A549 (cell line): Measurements from ENCODE around the gene PNPLA7. TPM values are rescaled to one million over a fixed set of nuclear protein-coding genes. Genes with fewer than 3 reads are reported as not detected.

ENCODE experiments used
- ATAC-seq, 2 experiments: fragments of 200-7000 bp in 1 of 2; fragments of >200 bp in 1 of 2; cut with Nextera tagmentation in 1 of 2; cut with Tn5 transposase in 1 of 2; 3 replicates each; pipeline versions ENCODE4 v1.8.0 to v1.9.1; 2018 to 2020; ENCODE audit warnings: mild to moderate bottlenecking in 1 of 2, moderate library complexity in 1 of 2
- CTCF ChIA-PET: fragments of 300-600 bp; sonication (Branson Sonifier 250); formaldehyde crosslinking; extraction: SDS; loops from one replicate; lab custom pipeline; 2021; ENCODE audit warnings: antibody characterized with exemption, inconsistent platforms; lab: Yijun Ruan, JAX
- POLR2A ChIA-PET: fragments of 350-600 bp; formaldehyde crosslinking; extraction: SDS; loops from one replicate; lab custom pipeline; 2021; ENCODE audit warnings: antibody characterized with exemption, inconsistent platforms; lab: Yijun Ruan, JAX
- DNase-seq, 2 experiments: peaks; one replicate each; pipeline versions ENCODE4 v3.0.0 to v3.0.0-alpha.2; 2011 to 2016; ENCODE audit warnings: low read depth in 1 of 2, low spot score in 1 of 2
- FAIRE-seq: peaks from 2 replicates; lab custom pipeline; 2011; peaks lifted over from hg19 to GRCh38; lab: Jason Lieb, UNC
- H3K27ac ChIP-seq, 2 experiments: fragments of >200 bp; sonication (Bioruptor Twin); formaldehyde crosslinking; 3 replicates each; pipeline ENCODE4 v1.5.1; 2016 to 2017
- H3K4me1 ChIP-seq: fragments of >200 bp; sonication (Bioruptor Twin); formaldehyde crosslinking; 3 replicates; pipeline ENCODE4 v1.6.1; 2016
- H3K4me2 ChIP-seq: fragments of >200 bp; sonication (Bioruptor Twin); formaldehyde crosslinking; 3 replicates; pipeline ENCODE4 v1.6.1; 2016
- H3K4me3 ChIP-seq: fragments of >200 bp; sonication (Bioruptor Twin); formaldehyde crosslinking; 3 replicates; pipeline ENCODE4 v1.5.1; 2016
- H3K9me3 ChIP-seq: fragments of >200 bp; sonication (Bioruptor Twin); formaldehyde crosslinking; 3 replicates; pipeline ENCODE4 v1.6.1; 2016
- ATOH8 ChIP-seq: fragments of 250-450 bp; sonication (Bioruptor Pico); IDR thresholded peaks from 2 replicates; pipeline ENCODE4 v1.5.0; 2020; ENCODE audit warnings: low read depth, mild to moderate bottlenecking, moderate library complexity
- CEBPB ChIP-seq, 2 experiments: fragments of >200 bp in 1 of 2; sonication (Bioruptor Twin) in 1 of 2; formaldehyde crosslinking in 1 of 2; IDR thresholded peaks; 2 replicates each; pipeline ENCODE4 v1.6.1; 2012 to 2016
- EHF ChIP-seq: fragments of 250-450 bp; sonication (Bioruptor Pico); IDR thresholded peaks from 2 replicates; pipeline ENCODE4 v1.5.0; 2020; ENCODE audit warnings: mild to moderate bottlenecking
- EHMT2 ChIP-seq: fragments of 200-600 bp; sonication (generic); IDR thresholded peaks from 2 replicates; pipeline ENCODE4 v1.6.1; 2016; ENCODE audit warnings: antibody characterized with exemption, low read depth, mild to moderate bottlenecking, moderate library complexity
- ESRRA ChIP-seq: fragments of 150-350 bp; IDR thresholded peaks from 2 replicates; pipeline ENCODE4 v1.6.1; 2014; ENCODE audit warnings: mild to moderate bottlenecking, low read length, borderline replicate concordance
- FOSB ChIP-seq: fragments of 250-450 bp; sonication (Bioruptor Pico); IDR thresholded peaks from 2 replicates; pipeline ENCODE4 v1.5.0; 2020; ENCODE audit warnings: mild to moderate bottlenecking, moderate library complexity
- HEYL ChIP-seq: fragments of 250-450 bp; sonication (Bioruptor Pico); IDR thresholded peaks from 2 replicates; pipeline ENCODE4 v1.8.0; 2021; ENCODE audit warnings: mild to moderate bottlenecking, moderate library complexity
- HOXA7 ChIP-seq: fragments of 250-450 bp; sonication (Bioruptor Pico); IDR thresholded peaks from 2 replicates; pipeline ENCODE4 v1.5.0; 2020; ENCODE audit warnings: mild to moderate bottlenecking, moderate library complexity
- JUNB ChIP-seq: fragments of >200 bp; sonication (Bioruptor Twin); formaldehyde crosslinking; IDR thresholded peaks from 2 replicates; pipeline ENCODE4 v1.6.1; 2016
- KDM1A ChIP-seq: fragments of 200-600 bp; sonication (generic); IDR thresholded peaks from 2 replicates; pipeline ENCODE4 v1.6.1; 2016; ENCODE audit warnings: low read depth, mild to moderate bottlenecking
- KDM5A ChIP-seq: fragments of 200-600 bp; sonication (generic); IDR thresholded peaks from 2 replicates; pipeline ENCODE4 v1.6.1; 2016; ENCODE audit warnings: antibody characterized with exemption, mild to moderate bottlenecking
- MAFK ChIP-seq: fragments of 450-650 bp; IDR thresholded peaks from 2 replicates; pipeline ENCODE4 v1.6.1; 2014; ENCODE audit not compliant: partially characterized antibody
- MAX ChIP-seq: IDR thresholded peaks from 2 replicates; pipeline ENCODE4 v1.6.1; 2012
- MAZ ChIP-seq: fragments of 150-350 bp; IDR thresholded peaks from 2 replicates; pipeline ENCODE4 v1.6.1; 2014; ENCODE audit warnings: antibody characterized with exemption, low read depth, low read length, borderline replicate concordance
- RAD21 ChIP-seq, 2 experiments: fragments of >200 bp in 1 of 2; sonication (Bioruptor Twin) in 1 of 2; formaldehyde crosslinking in 1 of 2; IDR thresholded peaks in 1 of 2; conservative IDR thresholded peaks in 1 of 2; 2 replicates in 1 of 2; 3 replicates in 1 of 2; pipeline ENCODE4 v1.6.1; 2012 to 2018; ENCODE audit warnings: inconsistent platforms in 1 of 2
- SREBF2 ChIP-seq: fragments of 450-650 bp; IDR thresholded peaks from 2 replicates; pipeline ENCODE4 v1.6.1; 2014; ENCODE audit warnings: mild to moderate bottlenecking, moderate library complexity
- ZFP36 ChIP-seq: fragments of 450-650 bp; IDR thresholded peaks from 2 replicates; pipeline ENCODE4 v1.6.1; 2014; ENCODE audit warnings: borderline replicate concordance; ENCODE audit not compliant: partially characterized antibody
- ZSCAN20 ChIP-seq: fragments of 250-450 bp; sonication (Bioruptor Pico); IDR thresholded peaks from 2 replicates; pipeline ENCODE4 v1.8.0; 2022; ENCODE audit warnings: mild to moderate bottlenecking, moderate library complexity
- WGBS: methylation state at CpG from one replicate; pipeline ENCODE4 v1.1.6; 2017; ENCODE audit errors: missing lambda C conversion rate; 5-methylcytosine and 5-hydroxymethylcytosine counted together
- polyA plus RNA-seq, 4 experiments: library from polyadenylated mRNA; depleted of rRNA in 3 of 4; stranded (reverse); fragments of >200 nt; fragmentation: RNase III in 1 of 4; extraction: RNeasy Plus Mini Kit Qiagen cat#74134 plus additional on column Dnase treatment in 1 of 4; gene quantifications; 2 replicates in 3 of 4; 3 replicates in 1 of 4; pipeline ENCODE4 v1.2.3, GENCODE V29; 2011 to 2017

The PNPLA7 gene
- polyA plus RNA-seq, 2 of the 4 experiments (the other 2 are of a cell fraction), result 0.31 to 1.1 TPM

- no peak for DNase-seq
- peaks cover 38% of the 10 kb centered on the region for H3K4me1 ChIP-seq
- no peak overlapping the region for H3K4me3 ChIP-seq
- no peak overlapping the region for H3K4me2 ChIP-seq
- H3K9me3 ChIP-seq, result no peaks in the 10 kb centered on the region
- no peak for FAIRE-seq
- TF ChIP-seq ZSCAN20 (CRISPR knock-in tag) (no peak), SREBF2 (no peak), KDM1A (no peak), MAFK (no peak), RAD21 (conservative IDR thresholded peaks at IDR 0.05 in 1 of 2, IDR thresholded peaks at IDR 0.05 in 1 of 2) (no peak), CEBPB (IDR thresholded peaks at IDR 0.05) (no peak), HOXA7 (CRISPR knock-in tag) (no peak), KDM5A (no peak), ESRRA (no peak), MAZ (no peak), JUNB (no peak), EHMT2 (no peak), ATOH8 (CRISPR knock-in tag) (no peak)
- WGBS, result 97% methylated on average over 6 of the region's 18 CpGs
- POLR2A ChIA-PET, result no interaction called here
- peak overlapping the region in 1 of 2 experiments; percentile 46; a peak in 2 of 6 replicates for H3K27ac ChIP-seq
- no peak for ATAC-seq
- CTCF ChIA-PET, result interaction anchor here (1.0 to 5.8 kb wide), 4 partner anchors 11 to 153 kb away, joined by 3 to 35 read pairs (median 9); partner anchors contain the start of genes EXD3, NOXA1 and NRARP
Observed at GRCh38 chr9:137455359-137455991, 94.7 kb downstream of the PNPLA7 start.

GRCh38 chr9:137454597-137455358 lies 95.4 kb downstream of the PNPLA7 start:
- POLR2A ChIA-PET, result no interaction called here
- CTCF ChIA-PET, result interaction anchor here (1.0 to 5.8 kb wide), 4 partner anchors 10 to 153 kb away, joined by 3 to 35 read pairs (median 9); partner anchors contain the start of genes EXD3, NOXA1 and NRARP
- no peak overlapping the region for H3K4me3 ChIP-seq
- no peak for FAIRE-seq
- H3K9me3 ChIP-seq, result no peaks in the 10 kb centered on the region
- no peak for ATAC-seq
- DNase-seq, result no peak
- WGBS, result 84% methylated on average over 26 of the region's 30 CpGs
- TF ChIP-seq ZFP36 (no peak), MAX (0 out of 2 replicates have a peak, but pooled peaks have one; percentile 41)
- peak overlapping the region; percentile 43 for H3K4me2 ChIP-seq
- H3K27ac ChIP-seq, result peak overlapping the region in 1 of 2 experiments; percentile 46; a peak in 2 of 6 replicates
- peaks cover 37% of the 10 kb centered on the region for H3K4me1 ChIP-seq

GRCh38 chr9:137454145-137454596 lies 96.0 kb downstream of the PNPLA7 start:
- ATAC-seq, result peak in 1 of 2 experiments; percentile 28; a peak in 3 of 6 replicates
- H3K4me2 ChIP-seq, result peak overlapping the region; percentile 43
- DNase-seq, result no peak
- CTCF ChIA-PET, result interaction anchor here (1.1 to 5.8 kb wide), 4 partner anchors 9 to 167 kb away, joined by 3 to 35 read pairs (median 11); partner anchors contain the start of genes EXD3, NOXA1 and NRARP
- TF ChIP-seq EHF (no peak), EHMT2 (no peak), MAFK (no peak), FOSB (CRISPR knock-in tag) (no peak), HEYL (no peak), ATOH8 (CRISPR knock-in tag) (no peak), HOXA7 (CRISPR knock-in tag) (no peak)
- POLR2A ChIA-PET, result no interaction called here
- H3K4me3 ChIP-seq, result no peak overlapping the region
- WGBS, result 58% methylated on average over 11 of the region's 24 CpGs
- peaks cover 33% of the 10 kb centered on the region for H3K4me1 ChIP-seq
- no peaks in the 10 kb centered on the region for H3K9me3 ChIP-seq
- H3K27ac ChIP-seq, result peak overlapping the region in 1 of 2 experiments; percentile 46; a peak in 1 of 6 replicates
- FAIRE-seq, result no peak
